ENCODE measurements around the gene SUV39H1.
"Not testable (repeated sequence)": the region's sequence is repeated elsewhere in the genome, so short reads cannot be mapped to it uniquely, and the experiment has no call there.

The SUV39H1 gene, protein sequence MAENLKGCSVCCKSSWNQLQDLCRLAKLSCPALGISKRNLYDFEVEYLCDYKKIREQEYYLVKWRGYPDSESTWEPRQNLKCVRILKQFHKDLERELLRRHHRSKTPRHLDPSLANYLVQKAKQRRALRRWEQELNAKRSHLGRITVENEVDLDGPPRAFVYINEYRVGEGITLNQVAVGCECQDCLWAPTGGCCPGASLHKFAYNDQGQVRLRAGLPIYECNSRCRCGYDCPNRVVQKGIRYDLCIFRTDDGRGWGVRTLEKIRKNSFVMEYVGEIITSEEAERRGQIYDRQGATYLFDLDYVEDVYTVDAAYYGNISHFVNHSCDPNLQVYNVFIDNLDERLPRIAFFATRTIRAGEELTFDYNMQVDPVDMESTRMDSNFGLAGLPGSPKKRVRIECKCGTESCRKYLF

DNA sequence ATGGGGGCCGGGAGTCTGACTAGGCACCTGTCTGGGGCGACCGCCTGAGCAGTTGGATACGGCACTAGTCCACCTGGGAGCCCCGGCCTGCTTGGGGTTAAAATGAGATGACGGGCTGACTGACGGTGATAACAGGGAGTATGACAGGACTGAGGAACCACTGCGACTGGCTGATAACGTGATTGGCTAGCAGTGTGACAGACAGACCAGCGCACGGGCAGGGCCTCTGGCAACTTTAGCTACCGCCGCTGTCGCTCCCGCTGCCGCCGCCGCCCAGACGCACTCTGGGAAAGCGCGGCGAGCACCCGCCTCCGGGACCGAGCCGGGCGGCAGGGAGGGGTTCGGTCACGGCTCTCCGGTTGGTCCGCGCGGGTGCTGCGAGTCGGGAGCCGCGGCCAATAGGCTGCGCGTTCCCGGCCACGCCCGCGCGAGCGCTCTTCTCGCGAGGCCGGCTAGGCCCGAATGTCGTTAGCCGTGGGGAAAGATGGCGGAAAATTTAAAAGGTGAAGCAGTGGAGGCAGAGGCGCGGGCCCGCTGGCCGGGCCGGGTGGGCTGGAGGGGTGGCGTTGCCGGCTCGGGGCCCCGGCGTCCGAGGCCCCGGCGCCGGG lies at the start of gene SUV39H1:
Gene SUV39H1 (plus strand): TSS at position 434 of the 608 bp plus-strand sequence. CDS start 51 bp downstream, at position 485.
- DNase-seq (ENCODE audit: low read depth in 2 of 2): peak; percentile 49 to 59

DNA sequence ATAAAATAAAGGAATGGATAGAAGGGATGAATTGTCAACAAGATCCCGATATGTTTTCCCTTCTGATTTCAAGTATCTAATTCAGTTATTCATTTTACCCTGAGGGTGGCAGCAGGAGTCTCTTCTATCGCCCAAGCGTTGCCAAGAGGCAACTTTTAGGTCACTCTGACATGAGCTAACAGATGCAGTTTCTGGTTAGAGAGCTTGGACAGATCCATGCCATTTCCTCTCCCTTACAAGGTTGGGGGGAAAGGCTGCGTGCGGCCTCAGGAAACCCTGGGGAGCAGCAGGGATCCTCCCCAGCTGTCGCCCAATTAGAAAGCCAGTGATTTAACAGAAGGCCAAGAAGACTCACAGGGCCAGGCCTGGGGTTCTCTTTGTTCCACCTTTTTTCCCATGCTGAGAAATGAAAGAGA lies 48.2 kb upstream of the SUV39H1 start:
- DNase-seq (ENCODE audit: low read depth in 2 of 2): peak; percentile 6 to 14

DNA sequence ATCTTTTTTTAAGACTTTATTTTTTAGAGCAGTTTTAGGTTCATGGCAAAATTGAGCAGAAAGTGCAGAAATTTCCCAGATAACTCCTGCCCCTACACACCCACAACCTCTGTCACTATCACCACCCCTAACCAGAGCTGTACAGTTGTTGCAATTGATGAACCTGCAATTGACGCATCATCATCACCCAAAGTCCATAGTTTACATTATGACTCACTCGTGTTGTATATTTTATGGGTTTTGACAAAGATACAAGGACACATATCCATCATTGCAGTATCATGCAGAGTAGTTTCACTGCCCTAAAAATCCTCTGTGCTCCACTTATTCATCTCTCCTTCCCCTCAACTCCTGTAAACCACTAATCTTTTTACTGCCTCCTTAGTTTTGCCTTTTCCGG lies 47.4 kb upstream of the SUV39H1 start:
- DNase-seq (ENCODE audit: low read depth in 2 of 2): no peak

DNA sequence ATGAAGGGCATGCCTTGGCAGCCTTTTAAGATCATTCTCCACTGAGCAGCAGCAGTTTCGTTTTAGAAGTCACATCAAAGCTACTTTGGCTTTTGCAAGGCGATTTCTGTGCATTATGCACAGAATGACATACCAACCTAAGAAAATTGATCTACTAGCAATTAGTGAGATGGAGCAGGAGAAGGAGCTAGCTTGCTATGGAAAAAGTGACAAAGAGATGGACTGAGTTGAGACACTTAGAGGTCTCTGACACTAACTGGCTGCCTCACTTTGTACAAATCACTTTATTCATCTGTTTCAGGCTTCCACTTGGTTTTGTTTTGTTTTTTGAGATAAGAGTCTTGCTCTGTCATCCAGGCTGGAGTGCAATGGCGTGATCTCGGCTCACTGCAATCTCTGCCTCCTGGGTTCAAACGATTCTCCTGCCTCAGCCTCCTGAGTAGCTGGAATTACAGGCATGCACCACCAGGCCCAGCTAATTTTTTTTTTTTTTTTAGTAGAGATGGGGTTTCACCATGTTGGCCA lies 44.4 kb upstream of the SUV39H1 start:
- DNase-seq (ENCODE audit: low read depth in 2 of 2): not testable (repeated sequence)

DNA sequence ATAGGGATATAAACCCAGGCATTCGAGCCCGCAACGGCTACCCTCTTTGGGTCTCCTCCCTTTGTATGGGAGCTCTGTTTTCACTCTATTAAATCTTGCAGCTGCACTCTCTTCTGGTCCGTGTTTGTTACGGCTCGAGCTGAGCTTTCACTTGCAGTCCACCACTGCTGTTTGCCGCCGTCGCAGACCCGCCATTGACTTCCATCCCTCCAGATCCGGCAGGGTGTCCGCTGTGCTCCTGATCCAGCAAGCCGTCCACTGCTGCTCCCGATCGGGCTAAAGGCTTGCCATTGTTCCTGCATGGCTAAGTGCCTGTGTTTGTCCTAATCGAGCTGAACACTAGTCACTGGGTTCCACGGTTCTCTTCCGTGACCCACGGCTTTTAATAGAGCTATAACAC lies 41.8 kb upstream of the SUV39H1 start:
- not testable (repeated sequence) for DNase-seq (ENCODE audit: low read depth in 2 of 2)

DNA sequence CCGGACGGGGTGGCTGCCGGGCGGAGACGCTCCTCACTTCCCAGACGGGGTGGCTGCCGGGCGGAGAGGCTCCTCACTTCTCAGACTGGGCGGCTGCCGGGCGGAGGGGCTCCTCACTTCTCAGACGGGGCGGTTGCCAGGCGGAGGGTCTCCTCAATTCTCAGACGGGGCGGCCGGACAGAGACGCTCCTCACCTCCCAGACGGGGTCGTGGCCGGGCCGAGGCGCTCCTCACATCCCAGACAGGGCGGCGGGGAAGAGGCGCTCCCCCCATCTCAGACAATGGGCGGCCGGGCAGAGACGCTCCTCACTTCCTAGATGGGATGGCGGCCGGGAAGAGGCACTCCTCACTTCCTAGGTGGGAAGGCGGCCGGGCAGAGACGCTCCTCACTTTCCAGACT lies 36.8 kb upstream of the SUV39H1 start:
- DNase-seq (ENCODE audit: low read depth in 2 of 2): not testable (repeated sequence)

DNA sequence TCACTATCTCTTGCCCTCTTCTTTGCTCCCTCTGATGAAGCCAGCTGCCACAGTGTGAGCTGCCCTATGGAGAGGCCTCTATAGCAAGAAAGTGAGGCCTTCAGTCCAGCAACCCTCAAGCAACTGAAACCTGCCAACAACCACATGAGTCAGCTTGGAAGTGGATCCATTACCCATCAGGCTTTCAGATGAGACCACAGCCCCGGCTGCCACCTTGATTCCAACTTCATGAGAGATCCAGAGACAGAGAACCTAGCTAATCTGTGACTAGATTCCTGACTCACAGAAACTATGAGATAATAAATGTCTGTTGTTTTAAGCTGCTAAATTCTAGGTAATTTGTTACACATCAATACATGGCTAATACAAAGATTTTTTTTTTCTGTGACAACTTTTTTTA lies 33.3 kb upstream of the SUV39H1 start:
- DNase-seq (ENCODE audit: low read depth in 2 of 2): no peak

DNA sequence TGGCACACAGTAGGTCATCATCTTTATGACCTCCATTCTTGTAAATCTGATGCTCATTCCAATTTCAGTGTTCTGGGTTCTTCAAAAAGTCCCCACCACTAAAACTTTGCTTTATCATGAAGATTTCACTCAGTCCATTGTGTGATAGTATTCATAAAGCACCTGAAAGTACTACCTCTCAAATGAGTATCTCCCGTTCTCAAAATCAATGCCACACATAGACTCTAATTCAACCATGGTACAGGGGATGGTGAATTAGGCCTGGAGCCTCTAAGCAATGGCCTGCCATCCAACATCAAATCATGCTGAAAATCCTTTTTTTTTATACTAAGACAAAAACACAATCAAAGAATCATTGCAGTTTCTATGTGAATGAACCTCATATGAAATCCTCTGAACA lies 32.4 kb upstream of the SUV39H1 start:
- no peak for DNase-seq (ENCODE audit: low read depth in 2 of 2)

DNA sequence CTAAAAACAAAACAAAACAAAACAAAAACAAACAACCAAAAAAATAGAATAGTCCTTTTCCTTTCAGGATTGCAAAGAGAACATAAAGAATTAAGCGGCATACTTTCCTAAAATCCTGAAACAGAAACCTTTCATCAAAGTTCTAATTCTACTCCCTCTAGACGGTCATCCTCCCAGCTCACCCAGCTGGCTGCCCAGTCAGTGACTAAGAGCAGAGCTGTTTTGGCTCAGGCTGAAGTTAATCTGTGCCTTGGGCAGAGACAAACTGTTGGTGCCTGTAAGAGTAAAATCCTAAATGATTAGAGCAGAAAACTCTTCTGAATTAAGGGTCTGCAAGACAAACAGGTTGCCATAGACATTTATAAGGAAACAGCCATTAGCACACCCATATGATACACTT lies 30.5 kb upstream of the SUV39H1 start:
- DNase-seq (ENCODE audit: low read depth in 2 of 2): no peak

DNA sequence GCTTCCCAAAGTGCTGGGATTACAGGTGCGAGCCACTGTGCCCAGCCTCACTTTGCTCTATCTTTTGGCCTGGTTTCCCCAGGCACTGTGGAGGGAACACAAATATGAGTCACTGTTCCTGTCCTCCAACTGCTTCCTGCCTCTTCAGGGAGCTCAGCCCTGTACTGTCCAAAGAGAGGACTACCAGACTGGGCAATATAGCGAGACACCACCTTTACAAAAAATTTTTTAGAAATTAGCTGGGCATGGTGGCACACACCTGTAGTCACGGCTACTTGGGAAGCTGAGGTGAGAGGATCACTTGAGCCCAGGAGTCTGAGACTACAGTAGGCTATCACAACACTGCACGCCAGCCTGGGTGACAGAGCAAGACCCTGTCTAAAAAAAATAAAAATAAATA lies 29.9 kb upstream of the SUV39H1 start:
- no peak for DNase-seq (ENCODE audit: low read depth in 2 of 2)

DNA sequence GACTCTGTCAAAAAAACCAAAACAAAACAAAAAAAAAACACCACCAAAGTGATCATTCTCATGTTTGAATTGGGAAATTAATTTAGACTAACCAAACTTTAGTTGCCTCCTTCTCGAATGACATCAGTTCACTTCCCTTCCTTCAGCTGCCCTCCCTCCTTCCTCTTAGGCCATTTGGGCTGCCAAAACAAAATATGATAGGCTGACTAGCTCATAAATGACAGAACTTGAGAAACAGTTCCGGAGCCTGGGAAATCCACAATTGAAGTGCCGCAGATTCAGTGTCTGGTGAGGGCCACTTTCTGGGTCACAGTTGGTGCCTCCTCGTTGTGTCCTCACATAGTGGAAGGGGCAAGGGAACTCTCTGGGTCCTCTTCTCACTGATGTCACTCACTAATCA lies 29.0 kb upstream of the SUV39H1 start:
- no peak for DNase-seq (ENCODE audit: low read depth in 2 of 2)

DNA sequence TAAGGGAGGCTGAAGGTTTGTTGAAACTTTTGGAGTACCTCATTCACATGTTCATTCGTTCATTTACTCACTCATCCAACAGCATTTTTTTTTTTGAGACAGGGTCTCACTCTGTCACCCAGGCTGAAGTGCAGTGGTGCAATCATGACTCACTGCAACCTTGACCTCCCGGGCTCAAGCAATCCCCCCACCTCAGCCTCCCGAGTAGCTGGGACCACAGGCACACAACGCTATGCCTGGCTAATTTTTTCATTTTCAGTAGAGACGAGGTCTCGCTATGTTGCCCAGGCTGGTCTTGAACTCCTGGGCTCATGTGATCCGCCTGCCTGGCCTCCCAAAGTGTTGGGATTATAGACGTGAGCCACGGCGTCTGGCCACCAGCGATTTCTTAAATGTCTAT lies 28.3 kb upstream of the SUV39H1 start:
- DNase-seq (ENCODE audit: low read depth in 2 of 2): not testable (repeated sequence)

DNA sequence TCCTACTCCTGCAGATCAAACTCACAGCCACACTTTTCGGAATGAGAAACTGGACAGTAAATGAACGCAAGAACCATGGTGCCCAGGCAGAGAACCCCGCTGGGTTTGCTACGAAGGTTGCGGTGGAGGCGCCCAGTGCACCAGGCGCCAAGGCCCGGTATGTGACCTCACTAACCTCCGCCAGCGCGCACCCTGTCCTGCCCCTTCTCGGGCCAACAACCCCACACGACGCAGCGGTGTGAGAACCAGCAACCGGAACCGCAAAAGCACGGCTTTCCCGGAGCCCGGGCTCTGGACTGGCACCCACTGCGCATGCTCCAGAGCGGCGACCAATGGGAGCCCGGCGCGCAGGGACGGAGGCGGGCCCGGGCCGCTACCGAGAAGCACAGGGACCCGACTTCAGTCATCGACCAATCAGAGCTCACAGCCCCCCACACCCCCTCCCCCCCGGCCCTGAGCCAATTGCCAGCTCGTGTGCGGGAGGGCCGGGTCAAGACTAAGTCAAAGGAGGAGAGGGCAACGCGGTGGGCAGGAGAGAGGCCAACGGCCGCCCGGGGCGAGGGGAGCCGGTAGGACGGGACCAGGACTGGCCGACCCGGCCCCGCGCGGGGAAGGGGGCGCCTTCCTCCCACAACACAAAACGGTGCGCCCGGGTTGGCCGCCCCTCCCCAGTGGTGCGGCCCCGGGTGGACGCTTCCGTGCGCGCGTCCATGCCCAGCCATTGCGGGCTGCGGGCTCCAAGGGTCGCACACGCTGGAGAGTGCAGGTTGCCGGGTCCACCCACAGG lies 20.2 kb upstream of the SUV39H1 start:
- DNase-seq (ENCODE audit: low read depth in 2 of 2): peak; percentile 62 to 71

DNA sequence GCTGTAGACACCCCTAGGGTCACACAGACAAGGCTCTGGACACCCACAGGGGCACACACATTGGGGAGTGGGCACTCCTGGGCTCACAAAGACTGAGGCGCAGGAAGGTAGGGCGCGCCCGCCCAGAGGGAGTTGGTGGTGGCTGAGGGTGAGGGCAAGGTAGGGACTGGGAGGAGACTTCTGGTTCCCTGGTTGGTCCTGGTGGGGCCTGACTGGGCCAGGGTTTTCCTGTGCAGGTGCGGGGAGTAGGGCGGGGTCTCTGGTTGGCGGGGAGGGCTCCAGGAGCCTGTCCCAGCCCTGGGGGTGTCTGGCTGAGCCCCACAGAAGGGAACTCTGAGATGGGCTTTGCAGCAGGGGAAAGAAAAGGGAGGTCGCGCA lies 19.7 kb upstream of the SUV39H1 start:
- no peak for DNase-seq (ENCODE audit: low read depth in 2 of 2)

DNA sequence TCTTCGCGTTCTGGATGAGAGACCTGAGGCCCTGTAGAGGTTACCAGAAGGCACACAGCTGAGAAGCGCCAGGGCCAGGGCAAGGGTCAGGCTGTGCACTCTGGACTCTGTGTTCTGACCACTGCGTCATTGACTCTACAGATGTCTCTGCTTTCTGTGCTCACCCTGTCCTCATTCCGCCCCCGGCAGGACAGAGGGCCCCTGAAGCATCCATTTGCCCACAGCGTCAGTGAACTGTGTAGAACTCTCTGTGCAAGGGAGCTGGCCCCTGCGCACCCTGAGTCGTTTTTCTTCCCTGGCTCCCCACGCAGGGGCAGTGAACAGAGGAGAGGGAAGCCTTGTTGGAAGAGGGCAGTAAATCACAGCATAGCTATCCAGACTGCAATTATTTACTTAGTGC lies 19.0 kb upstream of the SUV39H1 start:
- DNase-seq (ENCODE audit: low read depth in 2 of 2): no peak

DNA sequence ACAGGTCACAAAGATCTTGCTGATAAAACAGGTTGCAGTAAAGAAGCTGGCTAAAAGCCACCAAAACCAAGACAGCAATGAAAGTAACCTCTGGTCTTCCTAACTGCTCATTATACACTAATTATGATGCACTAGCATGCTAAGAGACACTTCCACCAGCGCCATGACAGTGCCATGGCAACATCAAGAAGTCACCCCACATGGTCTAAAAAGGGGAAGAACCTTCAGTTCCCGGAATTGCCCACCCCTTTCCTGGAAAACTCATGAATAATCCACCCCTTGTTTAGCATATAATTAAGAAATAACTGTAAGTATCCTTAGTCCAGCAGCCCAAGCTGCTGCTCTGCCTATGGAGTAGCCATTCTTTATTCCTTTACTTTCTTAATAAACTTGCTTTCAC lies 16.1 kb upstream of the SUV39H1 start:
- DNase-seq (ENCODE audit: low read depth in 2 of 2): not testable (repeated sequence)

DNA sequence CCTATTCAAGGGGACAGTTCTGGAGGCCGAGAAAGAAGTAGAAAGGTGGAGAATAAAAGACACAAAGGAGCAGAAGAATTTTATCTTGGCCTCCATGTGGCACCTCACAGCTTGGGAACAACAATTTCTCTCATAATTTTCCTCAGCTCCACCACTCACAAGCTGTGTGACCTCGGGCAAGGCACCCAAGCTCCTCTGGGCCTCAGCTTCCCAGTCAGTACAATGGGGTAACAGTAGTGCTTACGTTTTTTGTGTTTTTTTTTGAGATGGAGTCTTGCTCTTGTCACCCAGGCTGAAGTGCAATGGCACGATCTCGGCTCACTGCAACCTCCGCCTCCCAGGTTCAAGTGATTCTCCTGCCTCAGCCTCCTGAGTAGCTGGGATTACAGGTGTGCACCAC lies 15.6 kb upstream of the SUV39H1 start:
- DNase-seq (ENCODE audit: low read depth in 2 of 2): not testable (repeated sequence)

DNA sequence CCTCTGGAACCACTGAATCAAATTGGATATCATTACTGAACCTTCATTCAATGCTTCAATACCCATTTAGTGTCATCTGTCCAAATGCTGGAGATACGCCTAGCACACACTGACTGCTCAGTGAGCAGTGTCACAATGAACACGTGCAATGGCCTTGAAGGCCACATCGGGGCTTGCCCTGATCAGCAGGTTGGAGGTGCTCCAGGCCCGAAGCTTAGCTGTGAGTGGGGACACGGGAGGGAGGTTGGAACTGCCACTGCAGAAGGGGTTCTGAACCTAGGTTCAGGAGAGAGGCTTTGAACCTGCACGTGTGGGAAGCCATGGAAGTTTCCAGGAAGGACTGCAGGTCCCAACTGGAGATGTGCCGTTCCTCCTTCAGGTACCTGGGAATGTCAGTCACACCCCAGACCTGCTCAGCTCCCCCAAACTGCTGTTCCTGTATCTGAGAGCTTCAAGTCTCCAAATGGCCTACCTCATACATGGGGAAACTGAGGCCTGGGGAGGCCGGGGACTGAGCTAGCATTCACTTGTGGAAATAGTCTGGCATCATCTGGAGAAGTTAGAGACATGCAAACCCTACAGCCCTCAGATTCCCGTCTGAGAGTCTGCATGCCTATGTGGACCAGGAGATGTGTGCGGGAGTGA lies 14.9 kb upstream of the SUV39H1 start:
- DNase-seq (ENCODE audit: low read depth in 2 of 2): no peak

DNA sequence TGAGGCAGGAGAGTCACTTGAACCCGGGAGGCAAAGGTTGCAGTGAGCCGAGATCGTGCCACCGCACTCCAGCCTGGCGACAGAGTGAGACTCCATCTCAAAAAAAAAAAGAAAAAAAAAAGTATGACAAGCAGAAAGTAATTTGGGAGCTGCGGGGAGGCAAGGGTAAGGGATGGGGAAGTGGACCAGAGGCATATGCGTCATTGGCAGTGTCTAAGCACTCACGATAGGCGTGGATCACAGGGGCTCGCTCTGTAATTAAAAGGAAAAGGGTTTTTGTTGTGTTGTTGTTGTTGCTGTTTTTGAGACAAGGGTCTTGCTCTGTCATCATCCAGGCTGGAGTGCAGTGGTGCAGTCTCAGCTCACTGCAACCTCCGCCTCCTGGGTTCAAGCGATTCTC lies 13.7 kb upstream of the SUV39H1 start:
- not testable (repeated sequence) for DNase-seq (ENCODE audit: low read depth in 2 of 2)

DNA sequence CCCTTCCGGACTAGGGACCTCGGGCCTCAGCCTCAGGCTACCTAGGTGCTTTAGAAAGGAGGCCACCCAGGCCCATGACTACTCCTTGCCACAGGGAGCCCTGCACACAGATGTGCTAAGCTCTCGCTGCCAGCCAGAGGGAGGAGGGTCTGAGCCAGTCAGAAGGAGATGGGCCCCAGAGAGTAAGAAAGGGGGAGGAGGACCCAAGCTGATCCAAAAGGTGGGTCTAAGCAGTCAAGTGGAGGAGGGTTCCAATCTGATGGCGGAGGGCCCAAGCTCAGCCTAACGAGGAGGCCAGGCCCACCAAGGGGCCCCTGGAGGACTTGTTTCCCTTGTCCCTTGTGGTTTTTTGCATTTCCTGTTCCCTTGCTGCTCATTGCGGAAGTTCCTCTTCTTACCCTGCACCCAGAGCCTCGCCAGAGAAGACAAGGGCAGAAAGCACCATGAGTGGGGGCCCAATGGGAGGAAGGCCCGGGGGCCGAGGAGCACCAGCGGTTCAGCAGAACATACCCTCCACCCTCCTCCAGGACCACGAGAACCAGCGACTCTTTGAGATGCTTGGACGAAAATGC lies 13.0 kb upstream of the SUV39H1 start, which contains the start of gene WAS:
Gene WAS (plus strand): TSS at position 389 of the 572 bp plus-strand sequence. CDS start 55 bp downstream, at position 444.
- no peak for DNase-seq (ENCODE audit: low read depth in 2 of 2)

DNA sequence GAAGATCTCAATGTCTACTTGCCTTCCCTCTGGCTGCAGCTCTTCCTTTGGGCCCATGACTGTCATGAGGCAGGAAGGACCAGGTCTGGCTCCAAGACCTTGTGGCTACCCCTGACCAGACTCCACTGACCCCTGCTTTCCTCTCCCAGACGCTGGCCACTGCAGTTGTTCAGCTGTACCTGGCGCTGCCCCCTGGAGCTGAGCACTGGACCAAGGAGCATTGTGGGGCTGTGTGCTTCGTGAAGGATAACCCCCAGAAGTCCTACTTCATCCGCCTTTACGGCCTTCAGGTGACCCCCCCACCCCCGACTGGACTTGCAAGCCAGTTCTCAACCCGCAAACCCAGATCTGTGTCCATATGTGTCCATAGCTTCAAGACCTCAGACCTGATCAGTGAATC lies 12.4 kb upstream of the SUV39H1 start:
- DNase-seq (ENCODE audit: low read depth in 2 of 2): no peak

All from stimulated activated CD8-positive, alpha-beta memory T cell treated with anti-CD3 and anti-CD28 coated beads, Interleukin-7, amount 100 ng/mL, for 1 hour (primary cell).